Psoas muscle (tissue), 8 donors: ENCODE data around the gene E2F1. TPM values are rescaled to one million over a fixed set of nuclear protein-coding genes. Genes with fewer than 3 reads are reported as not detected.
"Not testable (repeated sequence)": the region's sequence is repeated elsewhere in the genome, so short reads cannot be mapped to it uniquely, and the experiment has no call there.

Experiments used
- ATAC-seq, 4 donors: fragments of 200-7000 bp; cut with Tn5 transposase; one replicate each; pipeline ENCODE4 v1.9.1; 2020; ENCODE audit warnings: moderate library complexity in 3 of 4, mild to moderate bottlenecking in 2 of 4
- DNase-seq, 2 donors: peaks; one replicate each; pipeline ENCODE4 v3.0.0-alpha.2; 2020
- H3K27ac ChIP-seq: fragments of 200-600 bp; one replicate; pipeline ENCODE4 v1.8.0; 2022
- H3K27me3 ChIP-seq, 3 donors: fragments of 200-600 bp in 1 of 3; one replicate each; pipeline versions ENCODE4 v1.6.1 to v1.8.0; 2013 to 2022; ENCODE audit warnings: low read length in 2 of 3, mild to moderate bottlenecking in 2 of 3, moderate library complexity in 1 of 3; ENCODE audit not compliant: insufficient read depth in 3 of 3
- H3K36me3 ChIP-seq, 2 donors: fragments of 200-600 bp in 1 of 2; one replicate each; pipeline versions ENCODE4 v1.6.1 to v1.8.0; 2013 to 2022; ENCODE audit warnings: low read depth in 1 of 2, mild to moderate bottlenecking in 1 of 2, moderate library complexity in 1 of 2; ENCODE audit not compliant: insufficient read depth in 1 of 2
- H3K4me1 ChIP-seq: fragments of 200-600 bp; one replicate; pipeline ENCODE4 v1.8.0; 2022
- H3K4me3 ChIP-seq: fragments of 200-600 bp; one replicate; pipeline ENCODE4 v1.8.0; 2022; ENCODE audit warnings: mild to moderate bottlenecking
- H3K9me3 ChIP-seq: fragments of 200-600 bp; one replicate; pipeline ENCODE4 v1.8.0; 2022
- WGBS, 3 donors: extraction: QIAGEN DNeasy Blood & Tissue Kit; methylation state at CpG; one replicate each; pipeline versions ENCODE4 v1.1.6 to v1.1.7; 2013; 5-methylcytosine and 5-hydroxymethylcytosine counted together
- intact Hi-C, 2 donors: fragments of 100-400 bp; cut with DNase I; formaldehyde crosslinking; loops; one replicate each; pipeline versions ENCODE4 v1.11.0 to v1.14.2; 2022
- polyA plus RNA-seq, 3 donors: library from polyadenylated mRNA; stranded (reverse); fragments of 200-250 nt; gene quantifications; one replicate each; pipeline ENCODE4 v1.2.3, GENCODE V29; 2013
- total RNA-seq, 4 donors: library from RNA; stranded (reverse); fragmentation: NEBNext Ultra II Directional in 2 of 4; extraction: Animal tissue kit (Norgen Biotek cat#: 25700) in 2 of 4; gene quantifications; one replicate each; pipeline versions ENCODE4 v1.2.1 to v1.2.4, GENCODE V29; 2021 to 2023
- TF ChIP-seq, protein P1 (sequence below): fragments of 200-600 bp; IDR thresholded peaks from one replicate; pipeline ENCODE4 v1.8.0; 2022; ENCODE audit warnings: antibody characterized with exemption
- donor health status: healthy with polysubstance abuse.
- donor health status: DM: no; HTN: no; CAD: no; lungs with moderate emphysema.
- donor health status: Bipolar disorder and iron deficiency.
- donor health status: healthy.
- donor health status: DM: yes; HTN: yes; CAD: no.
- donor health status: DM: no; HTN: no; CAD: no.
- donor health status: DM: no; HTN: no; CAD: no.
- donor health status: DM: yes; HTN: yes; CAD: no.

E2F1 gene
- total and polyA plus RNA-seq, 7 donors: 0.73 to 6.5 (median 0.84) TPM

DNA sequence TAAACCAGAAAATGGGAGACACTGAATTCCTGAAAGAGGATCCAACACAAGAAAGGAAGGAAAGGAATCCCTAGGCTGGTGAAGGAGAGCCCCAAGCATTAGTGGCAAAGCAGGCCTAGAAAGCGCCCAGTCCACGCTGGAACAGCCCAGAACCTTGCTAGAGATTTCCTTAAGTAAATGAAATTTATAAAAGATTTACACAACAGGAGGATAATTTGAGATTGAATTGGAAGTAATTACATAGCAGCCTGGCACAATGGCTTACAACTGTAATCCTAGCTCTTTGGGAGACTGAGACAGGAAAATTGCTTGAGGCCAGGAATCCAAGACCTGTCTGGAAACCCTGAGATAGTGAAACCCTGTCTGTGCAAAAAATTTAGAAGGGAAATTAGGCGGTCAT lies 50.8 kb downstream of the E2F1 start:
- Histone ChIP-seq H3K4me3 (no peak overlapping the region), H3K27me3 (no peaks in the 10 kb centered on the region), H3K4me1 (no peaks in the 10 kb centered on the region), H3K27ac (no peak overlapping the region), H3K9me3 (no peaks in the 10 kb centered on the region), H3K36me3 (peaks cover 4 to 76% of the 10 kb centered on the region in 2 donors)
- TF ChIP-seq, protein P1, sequence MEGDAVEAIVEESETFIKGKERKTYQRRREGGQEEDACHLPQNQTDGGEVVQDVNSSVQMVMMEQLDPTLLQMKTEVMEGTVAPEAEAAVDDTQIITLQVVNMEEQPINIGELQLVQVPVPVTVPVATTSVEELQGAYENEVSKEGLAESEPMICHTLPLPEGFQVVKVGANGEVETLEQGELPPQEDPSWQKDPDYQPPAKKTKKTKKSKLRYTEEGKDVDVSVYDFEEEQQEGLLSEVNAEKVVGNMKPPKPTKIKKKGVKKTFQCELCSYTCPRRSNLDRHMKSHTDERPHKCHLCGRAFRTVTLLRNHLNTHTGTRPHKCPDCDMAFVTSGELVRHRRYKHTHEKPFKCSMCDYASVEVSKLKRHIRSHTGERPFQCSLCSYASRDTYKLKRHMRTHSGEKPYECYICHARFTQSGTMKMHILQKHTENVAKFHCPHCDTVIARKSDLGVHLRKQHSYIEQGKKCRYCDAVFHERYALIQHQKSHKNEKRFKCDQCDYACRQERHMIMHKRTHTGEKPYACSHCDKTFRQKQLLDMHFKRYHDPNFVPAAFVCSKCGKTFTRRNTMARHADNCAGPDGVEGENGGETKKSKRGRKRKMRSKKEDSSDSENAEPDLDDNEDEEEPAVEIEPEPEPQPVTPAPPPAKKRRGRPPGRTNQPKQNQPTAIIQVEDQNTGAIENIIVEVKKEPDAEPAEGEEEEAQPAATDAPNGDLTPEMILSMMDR: no peak
- 71 to 90% (median 73%) methylated on average over 3 of the region's 3 CpGs for WGBS, 3 donors
- ATAC-seq (no peak), DNase-seq (no peak)
- intact Hi-C loops: no loop called here

DNA sequence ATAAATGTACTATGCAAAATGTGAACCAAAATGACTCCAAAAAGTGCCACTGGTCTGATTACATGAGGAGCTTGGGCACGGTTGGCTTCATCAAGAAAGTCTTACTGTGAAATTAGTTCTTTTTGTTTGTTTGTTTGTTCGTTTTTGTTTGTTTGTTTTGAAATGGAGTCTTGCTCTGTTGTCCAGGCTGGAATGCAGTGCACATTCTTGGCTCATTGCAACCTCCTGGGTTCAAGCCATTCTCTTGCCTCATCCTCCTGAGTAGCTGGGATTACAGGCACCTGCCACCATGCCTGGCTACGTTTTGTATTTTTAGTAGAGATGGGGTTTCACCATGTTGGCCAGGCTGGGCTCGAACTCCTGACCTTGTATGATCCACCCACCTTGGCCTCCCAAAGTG lies 54.3 kb downstream of the E2F1 start:
- H3K4me3 ChIP-seq, intact Hi-C loops, H3K9me3 ChIP-seq, H3K27ac ChIP-seq, DNase-seq, H3K4me1 ChIP-seq, H3K27me3 ChIP-seq: not testable (repeated sequence)
- H3K36me3 ChIP-seq: peaks cover 6 to 76% of the 10 kb centered on the region in 2 donors
- 41 to 47% (median 46%) methylated on average over 4 of the region's 4 CpGs for WGBS, 3 donors
- peak in 3 of 4 donors; percentile 55 to 64 (median 59) for ATAC-seq

DNA sequence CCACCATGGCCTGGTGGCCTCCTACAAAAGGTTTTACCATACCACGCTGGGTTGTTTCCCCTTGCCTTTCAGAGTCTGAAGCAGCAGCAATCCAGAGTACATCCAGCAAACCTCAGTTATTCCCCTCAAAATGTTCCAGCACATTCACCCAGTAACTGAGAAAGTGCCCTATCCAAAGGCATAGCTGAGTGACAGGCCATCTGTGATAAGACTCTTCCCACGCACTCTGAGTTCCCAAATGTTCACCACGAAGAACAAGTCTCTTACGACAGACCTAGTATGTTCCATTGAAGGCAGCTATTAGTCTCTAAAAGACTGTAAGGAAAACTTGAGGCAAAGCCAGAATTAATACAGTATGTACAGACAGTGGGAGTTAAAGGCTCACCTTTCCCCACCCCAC lies 55.7 kb downstream of the E2F1 start:
- DNase-seq (no peak), ATAC-seq (no peak)
- intact Hi-C loops: no loop called here
- TF ChIP-seq, protein P1: no peak
- H3K36me3 ChIP-seq: peaks cover 2 to 77% of the 10 kb centered on the region in 2 donors
- H3K4me1 ChIP-seq: no peaks in the 10 kb centered on the region
- H3K27me3 ChIP-seq: no peaks in the 10 kb centered on the region
- 67 to 93% (median 76%) methylated on average over 4 of the region's 4 CpGs for WGBS, 3 donors
- H3K9me3 ChIP-seq: no peaks in the 10 kb centered on the region
- no peak overlapping the region for H3K4me3 ChIP-seq
- no peak overlapping the region for H3K27ac ChIP-seq

DNA sequence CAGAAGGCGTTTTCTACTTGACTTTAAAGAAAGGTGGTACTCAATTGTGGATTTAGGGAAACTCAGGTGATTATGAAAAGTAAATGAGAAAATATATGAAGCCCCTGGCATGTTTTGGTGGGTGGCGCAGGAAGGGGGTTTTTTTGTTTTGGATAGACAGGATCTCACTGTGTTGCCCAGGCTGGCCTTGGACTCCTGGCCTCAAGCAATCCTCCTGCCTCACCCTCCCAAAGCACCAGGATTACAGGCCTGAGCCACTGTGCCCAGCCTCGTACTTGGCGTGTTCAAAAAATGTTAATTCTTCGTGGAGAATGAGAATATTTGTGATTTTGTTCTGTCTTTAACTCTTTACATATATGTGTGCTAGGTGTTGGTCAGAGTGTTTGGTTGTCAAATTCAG lies 56.2 kb downstream of the E2F1 start:
- TF ChIP-seq, protein P1: no peak
- 84 to 88% (median 87%) methylated on average over 5 of the region's 5 CpGs for WGBS, 3 donors
- H3K27me3 ChIP-seq: no peaks in the 10 kb centered on the region

DNA sequence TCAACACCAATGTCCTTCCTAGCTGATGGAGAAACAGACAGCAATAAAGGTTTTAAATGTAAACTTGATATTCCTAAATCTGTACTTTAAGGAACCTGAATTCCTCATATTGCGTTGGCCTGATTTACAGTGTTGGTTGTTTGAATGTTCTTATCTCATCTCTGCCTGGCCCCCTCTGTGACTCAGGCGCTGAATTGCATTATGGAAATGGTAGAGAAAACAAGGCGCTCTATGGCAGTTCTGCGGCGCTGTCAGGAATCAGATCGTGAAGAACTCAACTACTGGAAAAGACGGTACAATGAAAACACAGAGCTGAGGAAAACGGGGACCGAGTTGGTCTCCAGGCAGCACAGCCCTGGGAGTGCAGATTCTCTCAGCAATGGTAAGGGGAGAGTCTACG lies 56.7 kb downstream of the E2F1 start:
- H3K4me1 ChIP-seq: no peaks in the 10 kb centered on the region
- no peaks in the 10 kb centered on the region for H3K9me3 ChIP-seq
- H3K4me3 ChIP-seq: no peak overlapping the region
- no peak for DNase-seq
- intact Hi-C loops: no loop called here
- 95 to 96% (median 96%) methylated on average over 10 of the region's 10 CpGs for WGBS, 3 donors
- H3K27me3 ChIP-seq: no peaks in the 10 kb centered on the region
- H3K27ac ChIP-seq: no peak overlapping the region
- no peak for ATAC-seq
- peaks cover 2 to 87% of the 10 kb centered on the region in 2 donors for H3K36me3 ChIP-seq
- TF ChIP-seq, protein P1: no peak

More for the DNA sequence above, 56.2 kb downstream of the E2F1 start:
- Histone ChIP-seq H3K36me3 (peaks cover 2 to 82% of the 10 kb centered on the region in 2 donors), H3K4me1 (no peaks in the 10 kb centered on the region), H3K9me3 (no peaks in the 10 kb centered on the region), H3K27ac (no peak overlapping the region), H3K4me3 (no peak overlapping the region)
- ATAC-seq (no peak), DNase-seq (no peak)
- intact Hi-C loops: no loop called here
